Testis (tissue), 3 donors: Measurements from ENCODE around the gene PLA2G4F. TPM values are rescaled to one million over a fixed set of nuclear protein-coding genes. Genes with fewer than 3 reads are reported as not detected.

ENCODE experiments used
- DNase-seq: peaks from one replicate; pipeline ENCODE4 v3.0.0-alpha.2; 2019
- H3K27ac ChIP-seq, 2 donors: fragments of 200-600 bp; sonication (generic); one replicate each; pipeline ENCODE4 v1.5.1; 2019
- H3K27me3 ChIP-seq: fragments of 200-600 bp; sonication (generic); one replicate; pipeline ENCODE4 v1.5.1; 2019
- H3K36me3 ChIP-seq: fragments of 200-600 bp; sonication (generic); one replicate; pipeline ENCODE4 v1.5.1; 2017; ENCODE audit warnings: low read depth; ENCODE audit errors: missing control alignments
- H3K4me1 ChIP-seq: fragments of 200-600 bp; sonication (generic); one replicate; pipeline ENCODE4 v1.5.1; 2019
- H3K4me3 ChIP-seq, 2 donors: fragments of 200-600 bp; sonication (generic); one replicate each; pipeline ENCODE4 v1.5.1; 2017 to 2019
- H3K9me3 ChIP-seq: fragments of 200-600 bp; sonication (generic); one replicate; pipeline ENCODE4 v1.5.1; 2017
- POLR2A ChIP-seq: fragments of 450-650 bp; IDR thresholded peaks from one replicate; pipeline ENCODE4 v1.6.1; 2017; ENCODE audit warnings: antibody characterized with exemption, mild to moderate bottlenecking, moderate library complexity
- WGBS, 2 donors: methylation state at CpG; one replicate each; pipeline ENCODE4 v1.1.5; 2018; 5-methylcytosine and 5-hydroxymethylcytosine counted together
- intact Hi-C: fragments of 100-400 bp; cut with DNase I; formaldehyde crosslinking; loops from one replicate; pipeline ENCODE4 v1.15.1; 2023; ENCODE audit warnings: low total_unique reads
- polyA plus RNA-seq: library from polyadenylated mRNA; stranded (reverse); fragments of 350-450 nt; fragmentation: Illumina TruSeq; extraction: RNeasy Lipid Tissue Mini Kit (QIAGEN cat#74804); gene quantifications from one replicate; pipeline ENCODE4 v1.2.3, GENCODE V29; 2014; ENCODE audit warnings: low read depth, low replicate concordance; ENCODE audit not compliant: insufficient read depth
- total RNA-seq, 2 donors: library from RNA; depleted of rRNA; stranded (reverse); fragments of >200 nt; gene quantifications; one replicate each; pipeline ENCODE4 v1.2.3, GENCODE V29; 2016
- TF ChIP-seq, protein P1 (sequence below), 3 experiments: fragments of 450-650 bp in 2 of 3; fragments of 200-600 bp in 1 of 3; sonication (generic) in 1 of 3; IDR thresholded peaks; one replicate each; pipeline ENCODE4 v1.5.1; 2016 to 2019; ENCODE audit warnings: antibody characterized with exemption in 3 of 3, mild to moderate bottlenecking in 2 of 3, moderate library complexity in 1 of 3

PLA2G4F gene
- total and polyA plus RNA-seq, 3 donors from 2014 or later, result 0.12 to 0.31 (median 0.15) TPM

DNA sequence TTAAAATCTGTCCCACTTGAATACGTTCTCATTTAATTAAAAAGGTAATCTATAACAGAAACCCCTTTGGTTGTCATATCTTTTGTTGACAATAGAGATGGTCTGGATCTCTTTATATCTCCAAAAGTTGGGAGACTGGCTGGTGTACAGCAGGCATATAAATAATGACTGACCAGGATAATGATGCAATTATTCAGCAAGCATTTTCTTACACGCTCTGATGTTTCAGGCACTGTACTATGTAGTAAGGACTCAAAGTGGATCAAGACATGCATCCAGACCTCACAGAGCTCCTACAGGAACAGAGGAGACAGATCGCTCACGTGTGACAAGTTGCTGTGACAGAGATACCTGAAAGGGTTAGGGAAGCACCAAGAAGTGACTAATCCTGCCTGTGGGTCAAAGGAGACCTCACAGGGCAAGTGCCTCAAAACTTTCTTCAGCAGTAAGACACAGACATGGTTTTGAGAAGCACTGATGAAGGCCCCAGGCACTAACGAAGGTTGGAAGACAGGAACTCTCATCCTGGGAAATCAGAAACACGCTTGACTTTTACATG, 26.0 kb upstream of the PLA2G4F start:
- Histone ChIP-seq H3K4me3 (no peak overlapping the region), H3K27me3 (no peaks in the 10 kb centered on the region), H3K4me1 (no peaks in the 10 kb centered on the region), H3K27ac (no peak overlapping the region), H3K9me3 (no peaks in the 10 kb centered on the region), H3K36me3 (no peaks in the 10 kb centered on the region)
- WGBS, 2 donors, result 87% methylated on average over 6 of the region's 6 CpGs
- TF ChIP-seq, protein P1, sequence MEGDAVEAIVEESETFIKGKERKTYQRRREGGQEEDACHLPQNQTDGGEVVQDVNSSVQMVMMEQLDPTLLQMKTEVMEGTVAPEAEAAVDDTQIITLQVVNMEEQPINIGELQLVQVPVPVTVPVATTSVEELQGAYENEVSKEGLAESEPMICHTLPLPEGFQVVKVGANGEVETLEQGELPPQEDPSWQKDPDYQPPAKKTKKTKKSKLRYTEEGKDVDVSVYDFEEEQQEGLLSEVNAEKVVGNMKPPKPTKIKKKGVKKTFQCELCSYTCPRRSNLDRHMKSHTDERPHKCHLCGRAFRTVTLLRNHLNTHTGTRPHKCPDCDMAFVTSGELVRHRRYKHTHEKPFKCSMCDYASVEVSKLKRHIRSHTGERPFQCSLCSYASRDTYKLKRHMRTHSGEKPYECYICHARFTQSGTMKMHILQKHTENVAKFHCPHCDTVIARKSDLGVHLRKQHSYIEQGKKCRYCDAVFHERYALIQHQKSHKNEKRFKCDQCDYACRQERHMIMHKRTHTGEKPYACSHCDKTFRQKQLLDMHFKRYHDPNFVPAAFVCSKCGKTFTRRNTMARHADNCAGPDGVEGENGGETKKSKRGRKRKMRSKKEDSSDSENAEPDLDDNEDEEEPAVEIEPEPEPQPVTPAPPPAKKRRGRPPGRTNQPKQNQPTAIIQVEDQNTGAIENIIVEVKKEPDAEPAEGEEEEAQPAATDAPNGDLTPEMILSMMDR (IDR thresholded peaks at IDR 0.05), result no peak
- intact Hi-C loops, result no loop called here
- DNase-seq, result no peak

GRCh38 chr15:42178056-42178455, 21.6 kb upstream of the PLA2G4F start:
- no peak for DNase-seq
- H3K27me3 ChIP-seq, result no peaks in the 10 kb centered on the region
- H3K4me3 ChIP-seq, result no peak overlapping the region
- H3K9me3 ChIP-seq, result no peaks in the 10 kb centered on the region
- H3K27ac ChIP-seq, result no peak overlapping the region
- no peaks in the 10 kb centered on the region for H3K36me3 ChIP-seq
- WGBS, 2 donors, result 92 to 95% methylated on average over 2 of the region's 2 CpGs
- intact Hi-C loops, result no loop called here
- no peaks in the 10 kb centered on the region for H3K4me1 ChIP-seq
- TF ChIP-seq, protein P1 (IDR thresholded peaks at IDR 0.05), result no peak
- TF ChIP-seq POLR2A, result no peak

- 83 to 86% methylated on average over 5 of the region's 5 CpGs for WGBS, 2 donors
- no peaks in the 10 kb centered on the region for H3K4me1 ChIP-seq
- TF ChIP-seq POLR2A, result no peak
- no peak for DNase-seq
- H3K9me3 ChIP-seq, result no peaks in the 10 kb centered on the region
- no peak overlapping the region for H3K27ac ChIP-seq
- no peak overlapping the region for H3K4me3 ChIP-seq
- H3K27me3 ChIP-seq, result no peaks in the 10 kb centered on the region
- no peaks in the 10 kb centered on the region for H3K36me3 ChIP-seq
- intact Hi-C loops, result no loop called here
Measured at GRCh38 chr15:42175671-42176070, 19.2 kb upstream of the PLA2G4F start.

DNA sequence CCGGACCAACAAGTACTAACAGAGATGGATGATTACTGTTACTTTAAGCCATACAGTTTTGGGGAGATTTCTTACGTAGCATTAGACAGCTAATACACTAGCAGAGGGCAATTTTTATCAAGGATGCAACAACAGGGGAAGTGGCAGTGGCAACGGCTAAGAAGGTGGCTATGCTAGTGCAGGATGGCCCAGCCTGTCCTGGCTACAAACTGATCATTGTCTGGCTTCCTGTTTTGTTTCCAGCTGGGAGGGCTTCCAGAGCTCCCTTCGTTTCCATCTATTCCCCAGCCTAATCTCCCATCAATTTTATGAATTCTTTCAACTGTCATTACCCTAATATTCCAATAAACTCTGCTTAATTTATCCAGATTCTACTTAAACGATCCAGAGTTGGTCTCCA, 16.0 kb upstream of the PLA2G4F start:
- Histone ChIP-seq H3K4me1 (no peaks in the 10 kb centered on the region), H3K27ac (no peak overlapping the region), H3K4me3 (no peak overlapping the region), H3K9me3 (no peaks in the 10 kb centered on the region), H3K27me3 (no peaks in the 10 kb centered on the region), H3K36me3 (no peaks in the 10 kb centered on the region)
- 79 to 86% methylated on average over 5 of the region's 5 CpGs for WGBS, 2 donors
- no peak for DNase-seq
- intact Hi-C loops, result no loop called here
- TF ChIP-seq, protein P1 (IDR thresholded peaks at IDR 0.05), result no peak
- TF ChIP-seq POLR2A, result no peak

DNA sequence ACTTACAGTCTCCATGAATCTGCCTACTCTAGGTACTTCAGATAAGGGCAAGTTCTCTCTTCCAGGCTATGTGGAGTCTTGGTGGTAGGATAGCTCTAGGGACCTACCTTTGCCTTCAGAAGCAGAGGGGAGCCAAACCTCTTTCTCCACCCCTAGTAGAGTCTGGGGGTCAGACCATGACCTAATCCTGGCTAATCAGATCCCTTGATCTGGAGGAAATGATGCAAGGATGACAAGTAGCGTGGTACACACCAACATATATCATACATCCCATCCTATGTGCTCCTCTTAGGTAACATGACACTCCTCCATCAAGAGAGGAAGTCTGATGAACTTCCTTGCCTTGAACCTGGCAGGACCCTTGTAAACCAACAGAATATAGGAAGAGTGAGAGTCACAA, 15.4 kb upstream of the PLA2G4F start:
- 92 to 100% methylated on average over 1 of the region's 1 CpG for WGBS, 2 donors
- no peak overlapping the region for H3K4me3 ChIP-seq
- no peak for DNase-seq
- no peaks in the 10 kb centered on the region for H3K4me1 ChIP-seq
- H3K27me3 ChIP-seq, result no peaks in the 10 kb centered on the region
- no peaks in the 10 kb centered on the region for H3K9me3 ChIP-seq
- H3K36me3 ChIP-seq, result no peaks in the 10 kb centered on the region
- no peak overlapping the region for H3K27ac ChIP-seq
- TF ChIP-seq, protein P1 (IDR thresholded peaks at IDR 0.05), result no peak
- no peak for TF ChIP-seq POLR2A
- intact Hi-C loops, result no loop called here
